ENCODE measurements around the gene CBL.
A peak's percentile ranks its signal among the peaks of the same experiment; 100 is the strongest.

CBL gene

DNA sequence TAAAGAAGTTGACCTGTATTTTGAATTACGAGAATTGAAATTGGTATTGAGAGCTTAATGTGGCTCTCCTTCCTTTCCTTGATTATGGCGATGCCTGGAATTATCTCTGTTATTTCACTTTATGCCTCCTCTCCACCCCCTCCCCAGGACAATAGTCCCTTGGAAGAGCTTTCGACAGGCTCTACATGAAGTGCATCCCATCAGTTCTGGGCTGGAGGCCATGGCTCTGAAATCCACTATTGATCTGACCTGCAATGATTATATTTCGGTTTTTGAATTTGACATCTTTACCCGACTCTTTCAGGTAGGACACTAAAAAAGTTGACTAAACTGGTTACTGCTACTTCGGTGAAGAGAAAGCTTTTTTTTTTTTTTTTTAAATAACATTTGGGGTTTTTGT lies 67.6 kb downstream of the CBL start:
- DNase-seq, result no peak

DNA sequence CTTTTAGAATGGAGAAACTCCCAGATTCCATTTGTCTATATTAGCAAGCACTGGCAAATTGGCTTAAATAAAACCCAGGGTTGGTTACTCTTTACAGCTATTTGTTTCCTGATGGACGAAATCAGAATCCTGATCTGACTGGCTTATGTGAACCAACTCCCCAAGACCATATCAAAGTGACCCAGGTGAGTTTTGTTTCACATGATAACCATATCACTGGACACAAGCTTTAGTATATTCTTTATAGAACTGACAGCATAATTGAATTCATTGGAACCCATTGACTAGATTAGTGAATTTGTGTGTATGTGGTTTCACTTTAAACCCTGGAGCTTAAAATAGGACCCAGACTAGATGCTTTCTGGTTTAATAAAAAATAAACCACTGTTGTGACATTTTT lies 71.5 kb downstream of the CBL start:
- no peak for DNase-seq

DNA sequence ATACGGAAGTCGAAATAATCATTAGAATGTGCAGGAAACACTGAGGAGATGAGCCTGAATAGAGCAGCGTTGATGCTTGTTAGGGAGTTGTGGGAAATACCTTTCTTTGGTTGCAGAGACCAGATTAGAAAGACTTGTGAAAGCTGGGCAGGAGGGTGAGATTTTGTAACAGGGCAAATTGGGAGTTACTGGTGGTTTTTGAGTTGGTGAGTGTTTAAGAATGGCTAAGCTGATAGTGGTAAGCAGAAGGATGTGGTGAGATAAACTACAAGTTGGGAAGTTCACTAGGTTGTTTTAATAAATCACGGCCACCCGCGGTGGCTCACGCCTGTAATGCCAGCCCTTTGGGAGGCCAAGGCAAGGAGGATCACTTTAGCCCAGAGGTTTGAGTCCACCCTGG lies 76.4 kb downstream of the CBL start:
- DNase-seq, result no peak

DNA sequence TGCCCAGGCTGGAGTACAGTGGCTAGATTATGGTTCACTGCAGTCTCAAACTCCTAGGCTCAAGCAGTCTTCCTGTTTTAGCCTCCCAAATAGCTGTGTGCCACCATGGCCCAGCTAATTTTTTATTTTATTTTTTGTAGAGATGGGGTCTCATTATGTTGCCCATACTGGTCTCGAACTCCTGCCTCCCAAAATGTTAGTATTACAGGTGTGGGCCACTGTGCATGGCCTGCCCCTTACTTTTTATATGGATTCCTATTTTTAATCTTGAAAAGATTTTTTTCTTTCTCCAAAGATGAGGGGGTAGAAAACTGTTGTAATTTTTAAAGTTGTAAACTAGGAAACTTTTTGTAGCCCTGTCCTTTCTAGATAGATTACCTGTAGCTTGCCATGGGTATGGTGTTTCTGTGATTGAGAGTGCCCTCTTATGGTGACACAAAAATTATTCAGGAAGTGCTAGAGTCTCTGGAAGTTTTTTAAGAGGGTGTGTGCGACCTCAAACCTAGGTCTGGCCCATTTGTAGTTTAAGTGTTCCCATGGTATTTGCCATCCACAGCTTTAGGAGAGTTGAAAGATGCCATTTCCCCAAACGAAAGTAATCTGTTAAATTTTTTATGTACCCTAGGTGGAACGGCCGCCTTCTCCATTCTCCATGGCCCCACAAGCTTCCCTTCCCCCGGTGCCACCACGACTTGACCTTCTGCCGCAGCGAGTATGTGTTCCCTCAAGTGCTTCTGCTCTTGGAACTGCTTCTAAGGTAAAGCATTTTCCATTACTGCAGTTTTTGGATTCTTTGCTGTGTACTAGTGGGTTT lies 78.4 kb downstream of the CBL start:
- peak in 2 of 5 experiments; percentile 20 to 73 for DNase-seq

DNA sequence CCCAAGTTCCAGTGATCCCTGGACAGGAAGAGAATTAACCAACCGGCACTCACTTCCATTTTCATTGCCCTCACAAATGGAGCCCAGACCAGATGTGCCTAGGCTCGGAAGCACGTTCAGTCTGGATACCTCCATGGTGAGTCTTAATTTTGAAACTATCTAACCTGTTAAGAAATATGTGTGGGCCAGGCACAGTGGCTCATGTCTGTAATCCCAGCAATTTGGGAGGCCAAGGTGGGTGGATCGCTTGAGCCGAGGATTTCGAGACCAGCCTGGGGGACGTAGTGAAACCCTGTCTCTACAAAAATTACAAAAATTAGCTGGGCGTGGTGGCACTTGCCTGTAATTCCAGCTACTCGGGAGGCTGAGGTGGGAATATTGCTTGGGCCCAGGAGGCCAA lies 79.3 kb downstream of the CBL start:
- no peak for DNase-seq

DNA sequence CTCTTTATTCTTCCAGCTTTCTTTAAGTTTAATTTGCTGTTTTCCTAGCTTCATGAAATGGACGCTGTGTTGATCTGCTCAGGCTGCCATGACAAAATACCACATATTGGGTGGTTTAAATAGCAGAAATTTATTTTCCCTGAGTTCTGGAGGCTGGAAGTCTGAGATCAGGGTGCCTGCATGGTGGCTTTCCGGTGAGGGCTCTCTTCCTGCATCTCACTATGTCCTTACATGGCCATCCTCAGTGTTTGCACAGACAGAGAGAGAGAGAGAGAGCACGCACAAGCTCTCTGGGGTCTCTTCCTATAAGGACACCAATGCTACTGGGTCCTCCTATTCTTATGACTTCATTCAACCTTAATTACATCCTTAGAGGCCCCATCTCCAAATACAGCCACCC lies 82.1 kb downstream of the CBL start:
- DNase-seq, result no peak

DNA sequence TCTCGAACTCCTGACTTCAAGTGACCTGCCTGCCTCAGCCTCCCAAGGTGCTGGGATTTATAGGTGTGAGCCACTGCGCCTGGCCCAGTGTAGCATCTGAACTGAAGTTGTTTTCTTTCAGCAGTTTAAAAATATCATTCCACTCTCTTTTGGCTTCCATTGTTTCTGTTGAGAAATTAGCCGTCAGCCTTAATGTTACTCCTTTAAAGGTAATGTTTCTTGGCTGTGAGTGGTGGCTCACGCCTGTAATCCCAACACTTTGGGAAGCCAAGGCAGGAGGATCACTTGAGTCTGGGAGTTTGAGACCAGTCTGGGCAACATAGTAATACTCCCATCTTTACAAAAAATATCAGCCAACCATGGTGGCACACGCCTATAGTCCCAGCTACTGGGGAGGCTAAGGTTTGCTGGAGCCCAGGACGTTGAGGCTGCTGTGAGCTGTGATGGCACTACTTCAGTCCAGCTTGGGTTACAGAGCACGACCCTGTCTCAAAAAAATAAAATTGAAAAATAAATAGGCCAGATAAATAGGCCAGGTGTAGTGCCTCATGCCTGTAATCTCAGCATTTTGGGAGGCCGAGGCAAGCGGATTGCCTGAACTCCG lies 84.9 kb downstream of the CBL start:
- no peak for DNase-seq

DNA sequence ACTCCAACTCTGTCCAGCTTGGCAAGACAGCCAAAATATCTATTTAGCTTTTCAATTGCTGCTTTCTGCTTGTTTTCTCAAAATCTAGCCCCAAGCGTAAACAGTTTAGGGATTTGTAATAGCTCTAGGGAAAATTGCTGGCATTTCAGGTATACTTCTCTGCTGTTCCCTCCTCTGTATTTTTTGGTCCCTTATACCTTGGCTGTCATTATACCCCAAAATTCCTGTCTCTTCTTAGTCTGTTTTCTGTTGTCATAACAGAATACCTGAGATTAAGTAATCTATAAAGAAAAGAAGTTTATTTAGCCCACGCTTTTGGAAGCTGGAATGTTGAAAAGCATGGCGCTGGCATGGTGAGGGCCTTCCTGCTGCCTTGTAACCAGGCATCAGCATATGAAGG lies 87.3 kb downstream of the CBL start:
- no peak for DNase-seq

DNA sequence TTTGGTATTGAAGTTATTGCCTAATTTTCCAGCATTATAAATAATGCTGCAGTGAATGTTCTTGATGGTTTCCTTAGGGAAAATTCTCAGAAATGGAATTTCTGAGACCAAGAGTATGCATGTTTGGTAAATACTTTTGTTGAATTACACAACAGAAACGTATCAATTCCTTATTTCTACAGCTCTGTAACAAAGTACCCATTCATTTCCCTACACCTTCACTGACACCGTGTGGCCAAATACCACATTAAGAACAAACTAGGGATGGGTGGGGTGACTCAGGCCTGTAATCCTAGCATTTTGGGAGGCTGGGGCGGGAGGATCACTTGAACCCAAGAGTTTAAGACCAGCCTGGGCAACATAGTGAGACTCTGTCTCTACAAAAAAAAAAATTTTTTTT lies 89.0 kb downstream of the CBL start:
- DNase-seq, result peak in 1 of 5 experiments; percentile 25

DNA sequence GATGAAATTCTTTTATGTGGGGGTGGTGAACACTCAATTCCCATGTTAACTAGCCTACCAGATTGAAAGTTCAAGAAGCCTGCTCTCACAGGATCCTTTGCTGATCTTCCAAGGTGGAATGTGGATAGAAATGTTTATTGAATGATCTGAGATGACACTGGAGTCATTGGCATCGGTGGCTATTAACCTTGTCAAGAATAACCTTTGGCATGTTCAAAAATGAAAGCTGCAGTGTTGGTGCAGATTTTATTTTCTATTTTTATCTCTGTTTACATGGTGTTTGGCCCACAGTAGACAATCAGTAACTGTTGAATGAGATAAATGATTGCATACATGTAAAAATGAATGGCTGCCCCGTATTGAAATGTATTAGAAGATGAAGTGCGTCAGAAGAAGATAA lies 91.8 kb downstream of the CBL start:
- DNase-seq, result no peak

DNA sequence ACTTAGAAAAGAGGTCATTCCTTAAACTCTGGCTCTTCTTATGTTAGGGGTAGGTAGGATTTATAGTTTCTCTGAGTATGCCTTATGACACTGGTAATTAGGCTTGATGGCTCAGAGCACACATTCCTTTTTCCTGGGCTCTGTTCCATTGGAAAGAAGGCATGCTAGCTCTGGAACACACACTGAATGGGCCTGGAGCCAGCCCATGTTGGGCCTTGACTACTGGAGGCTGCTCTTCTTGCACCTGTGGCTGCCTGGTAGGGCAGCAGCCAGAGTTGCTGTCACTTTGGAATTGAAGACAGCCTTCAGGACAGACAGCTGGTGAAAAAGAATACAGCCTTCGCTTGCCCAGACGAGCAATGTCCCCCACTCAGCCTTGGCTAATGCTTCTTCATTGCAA lies 92.6 kb downstream of the CBL start:
- DNase-seq, result no peak

DNA sequence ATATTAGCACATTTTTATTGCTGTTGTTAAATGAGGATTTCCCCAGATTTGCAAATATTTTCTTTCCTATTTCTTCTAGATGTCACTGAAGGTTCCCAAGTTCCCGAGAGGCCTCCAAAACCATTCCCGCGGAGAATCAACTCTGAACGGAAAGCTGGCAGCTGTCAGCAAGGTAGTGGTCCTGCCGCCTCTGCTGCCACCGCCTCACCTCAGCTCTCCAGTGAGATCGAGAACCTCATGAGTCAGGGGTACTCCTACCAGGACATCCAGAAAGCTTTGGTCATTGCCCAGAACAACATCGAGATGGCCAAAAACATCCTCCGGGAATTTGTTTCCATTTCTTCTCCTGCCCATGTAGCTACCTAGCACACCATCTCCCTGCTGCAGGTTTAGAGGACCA lies 93.3 kb downstream of the CBL start:
- no peak for DNase-seq

DNA sequence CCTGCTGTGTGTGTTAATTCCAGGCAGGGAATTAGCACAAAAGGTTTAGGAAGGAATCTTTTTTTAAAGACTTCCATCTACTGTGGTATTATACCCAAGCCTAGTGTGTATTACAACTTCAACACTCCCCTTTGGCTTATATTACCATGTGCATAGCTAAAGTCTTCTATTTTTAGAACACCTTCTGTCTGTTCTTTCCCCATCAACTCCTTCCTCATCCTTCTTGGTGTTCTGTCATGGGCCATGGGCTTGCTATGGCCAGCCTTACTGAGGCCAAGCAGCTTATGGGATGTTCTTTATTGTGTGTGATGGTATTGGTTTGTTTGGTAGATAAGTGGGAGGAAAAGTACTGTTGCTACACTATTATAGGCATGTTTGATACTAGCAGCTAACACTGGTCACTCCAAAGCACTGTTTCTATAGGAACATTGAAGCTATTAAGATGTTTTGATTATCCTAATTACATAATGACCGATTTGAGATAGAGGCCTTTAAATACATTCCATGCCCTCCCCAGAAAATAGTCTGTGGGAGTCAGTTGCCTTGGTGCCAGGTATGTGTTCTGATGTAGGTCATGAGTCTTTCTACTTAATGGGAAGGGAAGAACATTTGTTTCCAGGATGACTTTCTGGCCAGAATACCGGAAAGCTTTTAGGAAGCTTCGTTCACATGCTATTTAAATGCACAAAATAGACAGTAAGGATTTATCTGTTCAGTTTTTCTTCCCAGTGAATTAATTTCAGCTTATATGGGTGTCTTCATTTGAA lies 94.2 kb downstream of the CBL start:
- no peak for DNase-seq

DNA sequence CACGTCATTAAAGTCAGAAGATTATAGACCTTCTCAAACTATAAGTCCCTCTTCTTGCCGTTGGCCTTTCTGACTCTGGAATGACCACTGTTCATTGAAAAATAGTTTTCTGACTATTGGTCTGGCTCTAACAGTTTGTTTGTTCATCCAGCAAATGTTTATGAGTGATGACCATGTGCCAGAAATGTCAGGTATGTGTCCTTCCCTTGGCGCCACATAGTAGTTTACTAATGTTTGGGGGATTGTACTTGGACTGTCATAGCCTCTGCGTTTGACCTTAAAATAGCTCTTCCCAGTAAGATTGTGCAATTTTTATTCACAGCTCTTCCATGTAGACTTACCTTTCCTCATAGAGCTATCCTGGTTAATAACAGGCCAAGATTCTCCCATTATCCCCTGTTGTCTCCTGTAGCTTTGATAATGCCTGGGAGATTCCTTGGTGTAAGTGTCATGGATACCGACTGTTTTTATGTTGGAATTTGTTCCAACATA lies 97.1 kb downstream of the CBL start:
- no peak for DNase-seq

DNA sequence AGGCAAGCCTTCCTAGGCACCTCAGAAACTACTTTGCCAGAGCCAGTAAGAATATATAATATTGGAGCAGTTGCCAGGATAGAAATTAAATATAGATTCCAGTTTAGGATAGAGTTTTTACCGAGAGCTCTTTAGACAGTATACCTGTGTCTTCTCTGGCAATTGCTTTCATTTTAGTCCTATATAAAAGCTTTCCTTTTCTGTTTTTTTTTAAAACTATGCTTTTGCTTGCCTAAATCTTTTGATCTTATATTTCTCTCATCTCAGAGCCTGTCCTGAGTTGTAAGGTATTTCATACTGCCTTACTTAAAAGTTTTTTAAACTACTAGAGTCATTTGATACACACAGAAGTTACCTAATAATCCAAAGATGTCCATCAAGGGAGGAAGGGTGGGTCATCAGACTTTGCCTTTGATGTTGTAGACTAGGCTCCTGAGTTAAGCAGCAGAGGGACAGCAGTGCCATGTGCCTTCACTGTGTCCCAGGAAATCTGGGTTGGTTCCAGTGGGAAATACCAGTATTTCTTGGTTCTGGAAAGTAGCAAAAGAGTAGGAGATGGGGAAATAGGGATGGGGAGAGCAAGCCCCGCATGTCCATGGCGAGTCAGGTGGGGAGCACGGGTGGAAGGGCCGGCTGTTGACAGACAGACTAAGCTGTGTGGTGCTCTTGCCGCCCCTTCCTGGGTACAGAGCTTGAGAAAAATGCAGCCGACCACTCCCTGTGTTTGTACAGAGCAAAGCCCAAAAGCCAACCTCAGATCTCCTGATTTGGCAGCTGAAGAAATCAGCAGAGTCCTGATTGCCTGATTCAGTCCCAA lies 99.6 kb downstream of the CBL start:
- no peak for DNase-seq

DNA sequence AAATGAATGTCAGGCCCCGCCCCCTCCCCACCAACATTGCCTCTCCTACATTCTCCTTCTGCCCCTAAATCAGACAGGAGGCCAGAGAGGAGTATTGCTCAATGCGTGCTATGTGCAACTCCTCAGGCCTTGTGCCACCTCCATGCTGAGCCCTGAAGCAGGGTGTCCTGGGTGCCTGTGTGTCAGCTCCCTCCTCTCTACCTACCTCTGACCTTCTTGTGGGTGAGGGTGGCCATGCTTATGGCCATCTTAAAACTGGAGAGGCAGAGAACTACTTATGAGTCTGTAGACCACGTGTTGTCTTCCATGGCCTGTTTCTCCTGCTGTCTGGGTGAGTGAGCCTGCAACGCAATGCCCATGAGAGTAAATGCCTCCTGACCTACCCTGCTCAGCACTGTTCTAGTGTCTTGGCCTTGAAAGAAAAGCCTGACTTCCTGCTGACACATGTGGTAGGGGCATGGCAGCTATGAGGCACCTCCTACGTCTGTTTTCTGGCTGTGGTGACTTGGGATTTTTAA lies 100.3 kb downstream of the CBL start:
- DNase-seq, result peak in 1 of 5 experiments; percentile 34

DNA sequence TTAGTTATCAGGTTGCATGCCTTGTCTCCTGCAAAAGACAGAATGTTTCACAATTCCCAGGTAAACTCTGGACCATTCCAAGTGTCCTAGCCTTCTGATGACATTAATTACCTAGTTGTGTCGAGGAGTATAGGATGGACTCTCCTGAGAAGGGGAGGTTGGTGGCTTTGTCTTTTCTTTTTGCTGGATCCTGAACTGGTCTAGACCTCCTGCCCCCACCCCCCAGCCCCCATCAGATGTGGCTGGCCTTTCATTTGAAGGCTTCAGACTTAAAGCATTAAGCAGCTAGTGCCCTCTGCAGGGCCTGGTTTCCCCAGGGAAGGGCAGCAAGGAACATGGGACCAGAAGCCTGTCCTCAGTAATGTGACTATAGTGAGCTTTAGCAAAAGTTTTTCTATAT lies 101.1 kb downstream of the CBL start:
- DNase-seq, result no peak

DNA sequence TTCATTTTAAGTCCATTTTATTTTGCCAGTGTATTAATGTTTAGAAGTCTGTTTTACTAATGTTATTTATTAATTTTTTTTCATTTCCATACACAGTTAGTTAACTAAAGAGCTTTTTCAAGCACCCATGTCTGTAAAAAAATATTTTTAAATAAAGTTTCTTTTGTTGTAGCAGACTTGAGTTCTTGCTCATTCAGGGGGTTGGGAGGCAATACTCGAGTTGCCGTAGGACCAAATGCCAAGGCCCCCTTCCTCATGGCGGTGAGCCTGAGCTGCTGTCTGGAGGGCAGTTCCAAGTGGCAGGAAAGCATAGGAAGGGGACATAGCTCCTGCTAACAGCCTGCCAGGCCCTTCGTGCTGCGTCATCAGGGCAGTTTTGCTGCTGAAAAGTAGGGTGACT lies 101.8 kb downstream of the CBL start:
- no peak for DNase-seq

DNA sequence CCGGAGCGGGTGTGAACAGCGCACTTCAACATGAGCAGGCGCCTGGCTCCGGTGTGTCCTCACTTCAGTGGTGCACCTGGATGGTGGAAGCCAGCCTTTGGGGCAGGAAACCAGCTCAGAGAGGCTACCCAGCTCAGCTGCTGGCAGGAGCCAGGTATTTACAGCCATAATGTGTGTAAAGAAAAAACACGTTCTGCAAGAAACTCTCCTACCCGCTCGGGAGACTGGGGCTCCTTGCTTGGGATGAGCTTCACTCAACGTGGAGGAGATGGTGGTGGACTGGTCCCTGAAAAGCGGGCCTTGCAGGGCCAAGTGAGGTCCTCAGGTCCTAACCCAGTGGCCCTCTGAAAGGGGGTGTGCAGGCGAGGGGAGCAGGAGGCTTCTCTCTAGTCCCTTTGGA lies 103.3 kb downstream of the CBL start:
- no peak for DNase-seq

DNA sequence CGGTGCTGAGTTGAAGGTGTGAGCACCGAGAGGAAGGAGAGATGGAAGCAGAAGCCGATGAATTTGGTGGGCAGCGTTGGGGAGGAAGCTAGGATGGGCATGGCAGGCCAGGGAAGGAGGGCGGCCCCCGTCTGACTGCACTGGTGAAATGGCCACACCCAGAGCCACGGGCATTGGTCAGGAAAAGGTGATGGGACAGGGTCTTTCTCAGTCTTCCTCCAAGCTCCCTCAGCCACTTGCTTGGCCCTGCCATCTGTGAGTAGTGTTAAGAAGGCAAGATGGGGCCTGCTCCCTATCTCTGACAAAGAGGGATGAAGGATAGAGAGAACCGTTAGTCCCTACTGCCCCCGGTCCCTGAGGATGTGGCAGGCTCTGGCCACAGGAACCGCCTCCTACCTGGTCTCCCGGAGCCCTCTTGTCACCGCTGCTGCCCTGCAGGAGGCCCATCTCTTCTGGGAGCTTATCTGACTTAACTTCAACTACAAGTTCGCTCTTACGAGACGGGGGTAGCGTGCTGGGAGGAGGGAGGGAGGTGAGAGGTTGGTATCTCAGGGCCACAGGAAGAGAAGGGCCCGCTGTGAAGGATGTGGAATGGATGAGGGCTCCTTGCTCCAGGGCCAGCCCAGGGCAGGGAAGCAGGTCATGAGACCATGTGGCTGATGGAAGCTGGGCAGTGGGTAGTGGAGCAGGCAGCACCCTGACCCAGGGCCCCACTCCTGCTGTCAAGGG lies 104.0 kb downstream of the CBL start:
- no peak for DNase-seq

DNA sequence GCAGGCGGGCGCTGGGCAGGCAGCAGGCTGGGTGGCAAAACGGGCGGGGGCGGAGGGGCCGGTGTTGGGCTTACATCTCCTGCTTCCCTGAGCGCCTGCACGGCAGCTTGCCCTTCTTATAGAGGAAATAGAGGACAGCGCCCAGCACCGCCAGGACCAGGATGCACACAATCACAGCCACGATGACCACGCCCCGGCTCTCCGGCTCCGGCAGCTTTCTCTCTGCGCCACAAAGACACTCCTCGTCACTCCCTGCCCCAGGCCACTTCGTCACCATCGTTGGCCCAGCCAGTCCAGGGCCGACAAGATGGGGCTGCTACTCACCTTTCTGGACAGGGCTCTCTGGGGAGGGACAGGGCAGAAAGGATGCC lies 104.5 kb downstream of the CBL start:
- DNase-seq, result no peak

DNA sequence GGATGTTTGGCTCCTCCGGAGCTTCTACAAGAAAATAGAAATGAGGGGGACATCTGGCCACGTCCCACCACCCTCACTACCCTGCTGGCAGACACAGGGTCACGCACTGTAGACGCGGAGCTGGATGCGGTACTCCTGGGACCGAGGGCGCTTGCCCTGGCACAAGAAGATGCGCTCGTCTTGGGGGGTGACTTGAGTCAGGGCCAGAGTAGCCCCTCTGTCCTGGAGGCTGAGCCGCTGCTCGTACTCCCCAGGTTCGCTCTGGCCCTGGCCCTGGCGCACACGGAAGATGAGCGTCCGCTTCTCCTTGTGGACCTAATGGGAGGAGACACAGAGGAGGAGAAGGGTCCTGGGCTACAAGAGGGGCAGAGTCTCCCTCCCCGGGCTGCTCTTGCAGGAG lies 108.6 kb downstream of the CBL start:
- no peak for DNase-seq
